Aorta (tissue), 5 donors: ENCODE data around the gene SYNE1. TPM values are rescaled to one million over a fixed set of nuclear protein-coding genes. Genes with fewer than 3 reads are reported as not detected.
"Not testable (repeated sequence)": the region's sequence is repeated elsewhere in the genome, so short reads cannot be mapped to it uniquely, and the experiment has no call there.

Experiments
- ATAC-seq: fragments of 200-7000 bp; cut with Tn5 transposase; one replicate; pipeline ENCODE4 v1.9.1; 2022; ENCODE audit warnings: moderate library complexity; ENCODE audit not compliant: low FRiP score
- DNase-seq, 2 donors: peaks; one replicate each; pipeline ENCODE4 v3.0.0-alpha.2; 2020
- H3K27ac ChIP-seq, 2 donors: one replicate each; pipeline ENCODE4 v1.5.1; 2013; ENCODE audit warnings: low read length in 2 of 2, mild to moderate bottlenecking in 2 of 2, moderate library complexity in 2 of 2, control low read depth in 1 of 2, inconsistent platforms in 1 of 2, low read depth in 1 of 2
- H3K27me3 ChIP-seq, 2 donors: one replicate each; pipeline ENCODE4 v1.6.1; 2013; ENCODE audit warnings: control low read depth in 1 of 2, low read length in 1 of 2, mild to moderate bottlenecking in 1 of 2, moderate library complexity in 1 of 2; ENCODE audit not compliant: insufficient read depth in 2 of 2, control insufficient read depth in 1 of 2
- H3K36me3 ChIP-seq, 2 donors: one replicate each; pipeline ENCODE4 v1.6.1; 2013; ENCODE audit warnings: control low read depth in 1 of 2, low read length in 1 of 2, mild to moderate bottlenecking in 1 of 2; ENCODE audit not compliant: insufficient read depth in 2 of 2, control insufficient read depth in 1 of 2
- H3K4me1 ChIP-seq, 2 donors: one replicate each; pipeline ENCODE4 v1.6.1; 2013; ENCODE audit warnings: low read length in 2 of 2, control low read depth in 1 of 2, mild to moderate bottlenecking in 1 of 2, moderate library complexity in 1 of 2; ENCODE audit not compliant: insufficient read depth in 2 of 2, control insufficient read depth in 1 of 2
- H3K4me3 ChIP-seq, 2 donors: one replicate each; pipeline ENCODE4 v1.5.1; 2013; ENCODE audit warnings: low read length in 2 of 2, control low read depth in 1 of 2, mild to moderate bottlenecking in 1 of 2
- H3K9me3 ChIP-seq: one replicate; pipeline ENCODE4 v1.6.1; 2013; ENCODE audit warnings: mild to moderate bottlenecking, low read length; ENCODE audit not compliant: control insufficient read depth
- WGBS, 2 donors: extraction: QIAGEN DNeasy Blood & Tissue Kit; methylation state at CpG; one replicate each; pipeline ENCODE4 v1.1.7; 2013; 5-methylcytosine and 5-hydroxymethylcytosine counted together
- intact Hi-C, 2 donors: fragments of 100-400 bp; cut with DNase I; formaldehyde crosslinking; loops; one replicate each; pipeline versions ENCODE4 v1.14.2 to v1.15.0; 2022
- polyA plus RNA-seq, 2 donors: library from polyadenylated mRNA; stranded (reverse); fragments of 200-250 nt; gene quantifications; one replicate each; pipeline ENCODE4 v1.2.3, GENCODE V29; 2013
- total RNA-seq, 2 donors: library from RNA; stranded (reverse); fragmentation: NEBNext Ultra II Directional; extraction: Animal tissue kit (Norgen Biotek cat#: 25700); gene quantifications; one replicate each; pipeline ENCODE4 v1.2.1, GENCODE V29; 2021
- donor health status: healthy with polysubstance abuse.
- donor health status: Bipolar disorder and iron deficiency.
- donor health status: DM: no; HTN: no; CAD: no.
- donor health status: DM: no; HTN: no; CAD: no.
- donor health status: DM: yes; HTN: yes; CAD: no.

SYNE1 gene
- total and polyA plus RNA-seq, 4 donors = 54.3 to 356 (median 221) TPM

- H3K27ac ChIP-seq = no peak overlapping the region
- intact Hi-C loops = no loop called here
- DNase-seq = no peak
- H3K4me1 ChIP-seq = no peaks in the 10 kb centered on the region
- no peak for ATAC-seq
- H3K4me3 ChIP-seq = no peak overlapping the region
- 81 to 82% methylated on average over 3 of the region's 3 CpGs for WGBS, 2 donors
- no peaks in the 10 kb centered on the region for H3K36me3 ChIP-seq
- H3K27me3 ChIP-seq = no peaks in the 10 kb centered on the region
- H3K9me3 ChIP-seq = peaks cover 2% of the 10 kb centered on the region
Observed at GRCh38 chr6:152532556-152533422, 104.4 kb downstream of the SYNE1 start.

GRCh38 chr6:152531659-152532058 lies 105.5 kb downstream of the SYNE1 start:
- DNase-seq (no peak), ATAC-seq (no peak)
- H3K27me3 ChIP-seq = no peaks in the 10 kb centered on the region
- 80 to 88% methylated on average over 3 of the region's 3 CpGs for WGBS, 2 donors
- no peaks in the 10 kb centered on the region for H3K4me1 ChIP-seq
- H3K9me3 ChIP-seq = peaks cover 2% of the 10 kb centered on the region
- intact Hi-C loops = no loop called here
- H3K4me3 ChIP-seq = no peak overlapping the region
- H3K27ac ChIP-seq = no peak overlapping the region
- no peaks in the 10 kb centered on the region for H3K36me3 ChIP-seq

GRCh38 chr6:152529369-152529768 lies 107.8 kb downstream of the SYNE1 start:
- H3K27ac ChIP-seq = no peak overlapping the region
- intact Hi-C loops = no loop called here
- H3K27me3 ChIP-seq = no peaks in the 10 kb centered on the region
- H3K9me3 ChIP-seq = peaks cover 2% of the 10 kb centered on the region
- no peak for ATAC-seq
- no peak overlapping the region for H3K4me3 ChIP-seq
- no peak for DNase-seq
- H3K36me3 ChIP-seq = no peaks in the 10 kb centered on the region
- H3K4me1 ChIP-seq = no peaks in the 10 kb centered on the region

GRCh38 chr6:152514120-152514519 lies 123.0 kb downstream of the SYNE1 start:
- H3K27ac ChIP-seq, H3K36me3 ChIP-seq, H3K27me3 ChIP-seq, H3K4me3 ChIP-seq, intact Hi-C loops, H3K9me3 ChIP-seq, ATAC-seq, H3K4me1 ChIP-seq, DNase-seq: not testable (repeated sequence)
- WGBS, 2 donors = 92 to 97% methylated on average over 1 of the region's 1 CpG

GRCh38 chr6:152509916-152510315 lies 127.2 kb downstream of the SYNE1 start:
- Histone ChIP-seq H3K4me1 (no peaks in the 10 kb centered on the region), H3K27me3 (no peaks in the 10 kb centered on the region), H3K36me3 (no peaks in the 10 kb centered on the region), H3K27ac (no peak overlapping the region), H3K4me3 (no peak overlapping the region), H3K9me3 (no peaks in the 10 kb centered on the region)
- WGBS, 2 donors = 94 to 95% methylated on average over 5 of the region's 5 CpGs
- ATAC-seq (no peak), DNase-seq (no peak)
- intact Hi-C loops = no loop called here

GRCh38 chr6:152508477-152508876 lies 128.7 kb downstream of the SYNE1 start:
- 86 to 90% methylated on average over 2 of the region's 2 CpGs for WGBS, 2 donors
- Histone ChIP-seq H3K4me1 (no peaks in the 10 kb centered on the region), H3K27ac (no peak overlapping the region), H3K27me3 (no peaks in the 10 kb centered on the region), H3K9me3 (no peaks in the 10 kb centered on the region), H3K36me3 (no peaks in the 10 kb centered on the region), H3K4me3 (no peak overlapping the region)
- intact Hi-C loops = no loop called here
- DNase-seq (no peak), ATAC-seq (no peak)

GRCh38 chr6:152503546-152503945 lies 133.6 kb downstream of the SYNE1 start:
- 83 to 90% methylated on average over 3 of the region's 3 CpGs for WGBS, 2 donors
- no peaks in the 10 kb centered on the region for H3K9me3 ChIP-seq
- intact Hi-C loops = no loop called here

GRCh38 chr6:152502421-152503188 lies 134.6 kb downstream of the SYNE1 start:
- ATAC-seq = no peak
- intact Hi-C loops = no loop called here
- H3K9me3 ChIP-seq = no peaks in the 10 kb centered on the region
- no peaks in the 10 kb centered on the region for H3K4me1 ChIP-seq
- WGBS, 2 donors = 81 to 86% methylated on average over 6 of the region's 6 CpGs
- H3K36me3 ChIP-seq = no peaks in the 10 kb centered on the region
- H3K27me3 ChIP-seq = no peaks in the 10 kb centered on the region
- no peak for DNase-seq
- H3K27ac ChIP-seq = no peak overlapping the region
- no peak overlapping the region for H3K4me3 ChIP-seq

More at GRCh38 chr6:152503546-152503945, 133.6 kb downstream of the SYNE1 start:
- Histone ChIP-seq H3K36me3 (no peaks in the 10 kb centered on the region), H3K4me1 (no peaks in the 10 kb centered on the region), H3K4me3 (no peak overlapping the region), H3K27me3 (no peaks in the 10 kb centered on the region), H3K27ac (no peak overlapping the region)
- no peak for ATAC-seq
- DNase-seq = no peak

DNA sequence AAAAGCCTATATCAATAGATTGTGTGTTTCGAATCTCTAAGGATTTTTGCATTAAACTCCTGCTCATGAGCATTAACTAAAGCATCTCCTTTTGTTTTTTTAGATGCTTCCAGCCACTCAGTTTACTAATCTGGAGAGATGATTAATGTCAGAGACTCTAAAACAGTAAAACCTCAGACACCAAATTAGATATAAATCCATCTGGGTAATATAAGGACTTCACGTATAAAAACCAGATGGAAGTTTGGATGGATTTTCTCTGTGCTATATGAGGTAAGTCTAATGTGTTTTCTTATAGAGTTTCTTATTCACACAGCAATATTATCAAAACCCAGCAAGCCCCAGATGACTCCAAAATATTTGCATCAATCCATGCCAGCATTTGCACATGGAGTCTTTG lies 137.2 kb downstream of the SYNE1 start:
- no peak overlapping the region for H3K27ac ChIP-seq
- H3K4me3 ChIP-seq = no peak overlapping the region
- H3K36me3 ChIP-seq = no peaks in the 10 kb centered on the region
- ATAC-seq (no peak), DNase-seq (no peak)
- no peaks in the 10 kb centered on the region for H3K9me3 ChIP-seq
- intact Hi-C loops = no loop called here
- WGBS, 2 donors = 94% methylated on average over 2 of the region's 2 CpGs
- no peaks in the 10 kb centered on the region for H3K27me3 ChIP-seq
- no peaks in the 10 kb centered on the region for H3K4me1 ChIP-seq
